HepG2 (cell line): ENCODE results near the gene TNFRSF25. TPM values are rescaled to one million over a fixed set of nuclear protein-coding genes. Genes with fewer than 3 reads are reported as not detected.

Source experiments
- CENPX ChIP-seq: sonication (generic); formaldehyde crosslinking; IDR thresholded peaks from 2 replicates; pipeline ENCODE4 v1.9.0; 2021; ENCODE audit warnings: mild to moderate bottlenecking, missing genetic modification reagents, moderate library complexity
- DR1 ChIP-seq: sonication (generic); formaldehyde crosslinking; IDR thresholded peaks from 2 replicates; pipeline ENCODE4 v1.8.0; 2021; ENCODE audit warnings: mild to moderate bottlenecking, missing genetic modification reagents, inconsistent platforms
- FOXC1 ChIP-seq: sonication (generic); formaldehyde crosslinking; IDR thresholded peaks from 2 replicates; pipeline ENCODE4 v1.8.0; 2022; ENCODE audit warnings: mild to moderate bottlenecking, missing genetic modification reagents, borderline replicate concordance
- GTF2F1 ChIP-seq: fragments of 150-350 bp; IDR thresholded peaks from 2 replicates; pipeline ENCODE4 v1.6.1; 2014; ENCODE audit warnings: low read length
- HNRNPL ChIP-seq: fragments of 200-400 bp; formaldehyde crosslinking; IDR thresholded peaks from 2 replicates; pipeline ENCODE4 v1.6.1; 2017; ENCODE audit warnings: mild to moderate bottlenecking, low read depth, low read length
- U2AF2 ChIP-seq: fragments of 200-400 bp; formaldehyde crosslinking; IDR thresholded peaks from 2 replicates; pipeline ENCODE4 v1.6.1; 2017; ENCODE audit warnings: low read depth, mild to moderate bottlenecking, low read length
- ZNF263 ChIP-seq: sonication (generic); formaldehyde crosslinking; IDR thresholded peaks from 2 replicates; pipeline ENCODE4 v1.4.0; 2020; ENCODE audit warnings: missing genetic modification reagents
- ZNF30 ChIP-seq: sonication (generic); formaldehyde crosslinking; IDR thresholded peaks from 2 replicates; pipeline ENCODE4 v1.5.0; 2020; ENCODE audit warnings: mild to moderate bottlenecking, missing genetic modification reagents
- ZNF333 ChIP-seq: sonication (generic); formaldehyde crosslinking; IDR thresholded peaks from 2 replicates; pipeline ENCODE4 v1.4.0; 2020; ENCODE audit warnings: mild to moderate bottlenecking, missing genetic modification reagents, borderline replicate concordance
- ZNF446 ChIP-seq: sonication (generic); formaldehyde crosslinking; IDR thresholded peaks from 2 replicates; pipeline ENCODE4 v1.5.0; 2020; ENCODE audit warnings: mild to moderate bottlenecking, missing genetic modification reagents
- ZNF619 ChIP-seq: sonication (generic); formaldehyde crosslinking; IDR thresholded peaks from 2 replicates; pipeline ENCODE4 v1.4.0; 2020; ENCODE audit warnings: mild to moderate bottlenecking, missing genetic modification reagents
- ZNF703 ChIP-seq: sonication (generic); formaldehyde crosslinking; IDR thresholded peaks from 2 replicates; pipeline ENCODE4 v1.5.1; 2020; ENCODE audit warnings: missing genetic modification reagents, mild to moderate bottlenecking, moderate library complexity, borderline replicate concordance
- ZSCAN22 ChIP-seq: sonication (generic); formaldehyde crosslinking; IDR thresholded peaks from 2 replicates; pipeline ENCODE4 v1.4.0; 2020; ENCODE audit warnings: mild to moderate bottlenecking, missing genetic modification reagents
- polyA plus RNA-seq, 8 experiments: library from polyadenylated mRNA; depleted of rRNA in 3 of 8; stranded (reverse) in 7 of 8; unstranded in 1 of 8; fragments of >200 nt; fragmentation: Illumina TruSeq in 4 of 8; extraction: Trizol in 4 of 8; gene quantifications; 2 replicates each; pipeline versions ENCODE4 v1.2.1 to v1.2.3, GENCODE V29; 2011 to 2016; ENCODE audit warnings: low read depth in 4 of 8, missing spikeins in 1 of 8, mixed read lengths in 1 of 8; ENCODE audit not compliant: insufficient read depth in 1 of 8
- total RNA-seq, 5 experiments: library from RNA; depleted of rRNA; stranded (reverse); fragments of >200 nt; fragmentation: Illumina TruSeq; extraction: Trizol; gene quantifications; 2 replicates each; pipeline ENCODE4 v1.2.3, GENCODE V29; 2016; ENCODE audit warnings: low read depth in 1 of 5
- TF ChIP-seq, protein P1 (sequence below): sonication (generic); formaldehyde crosslinking; IDR thresholded peaks from 2 replicates; pipeline ENCODE4 v1.4.0; 2020; ENCODE audit warnings: missing genetic modification reagents, borderline replicate concordance
- TF ChIP-seq, protein P2 (sequence below): sonication (generic); formaldehyde crosslinking; IDR thresholded peaks from 2 replicates; pipeline ENCODE4 v1.5.0; 2020; ENCODE audit warnings: mild to moderate bottlenecking, missing genetic modification reagents, moderate library complexity
- TF ChIP-seq, protein P3 (sequence below), 2 experiments: sonication (generic) in 1 of 2; formaldehyde crosslinking in 1 of 2; IDR thresholded peaks; 2 replicates each; pipeline versions ENCODE4 v1.5.1 to v1.6.1; 2011 to 2020; ENCODE audit warnings: borderline replicate concordance in 1 of 2, low read depth in 1 of 2, low read length in 1 of 2, mild to moderate bottlenecking in 1 of 2, missing genetic modification reagents in 1 of 2, moderate library complexity in 1 of 2
- TF ChIP-seq, protein P4 (sequence below): sonication (generic); formaldehyde crosslinking; IDR thresholded peaks from 2 replicates; pipeline ENCODE4 v1.5.1; 2020; ENCODE audit warnings: missing genetic modification reagents, mild to moderate bottlenecking, borderline replicate concordance
- TF ChIP-seq, protein P5 (sequence below): IDR thresholded peaks from 2 replicates; pipeline ENCODE4 v1.6.1; 2018; ENCODE audit warnings: missing genetic modification reagents, mild to moderate bottlenecking, missing compliant biosample characterization
- TF ChIP-seq, protein P6 (sequence below), 2 experiments: sonication (generic) in 1 of 2; formaldehyde crosslinking in 1 of 2; IDR thresholded peaks; 2 replicates each; pipeline versions ENCODE4 v1.4.0 to v1.6.1; 2018 to 2020; ENCODE audit warnings: missing genetic modification reagents in 2 of 2, borderline replicate concordance in 1 of 2, low read depth in 1 of 2, mild to moderate bottlenecking in 1 of 2, missing biosample characterization in 1 of 2

TNFRSF25 gene
- total and polyA plus RNA-seq, 2 of the 13 experiments (the other 11 are each of a cell fraction or from before 2014, with no cell fraction given) = 1.4 to 1.5 TPM

DNA sequence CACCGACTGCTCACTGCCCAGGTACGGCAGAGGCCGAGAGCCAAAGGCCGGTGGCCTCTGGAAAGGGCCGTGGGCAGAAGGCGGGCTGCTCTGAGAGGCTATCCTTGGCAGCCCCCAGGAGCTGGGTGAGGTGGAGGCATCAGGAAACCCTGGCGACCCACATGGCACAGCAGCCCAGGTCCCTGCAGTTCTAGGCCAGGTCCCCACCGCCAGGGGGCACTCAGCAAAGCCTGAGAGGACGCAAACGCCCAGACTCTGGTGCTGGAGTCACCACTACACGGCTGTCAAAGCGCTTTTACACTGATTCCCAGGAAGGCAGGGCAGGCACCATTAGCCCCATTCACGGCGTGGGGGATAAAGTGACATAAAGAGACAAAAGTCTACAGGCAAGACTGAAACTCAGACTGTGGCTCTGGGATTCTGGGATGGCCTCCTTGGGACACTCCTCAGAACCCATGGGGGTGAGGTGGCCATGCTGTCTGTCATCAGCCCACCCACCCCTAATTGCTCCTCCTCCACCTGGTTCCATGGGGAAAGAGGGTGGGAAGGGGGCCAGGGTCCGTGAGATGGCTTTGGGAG lies 20.5 kb upstream of the TNFRSF25 start (continued):
- no peak for TF ChIP-seq ZNF333 (CRISPR knock-in tag)
- TF ChIP-seq, protein P1, sequence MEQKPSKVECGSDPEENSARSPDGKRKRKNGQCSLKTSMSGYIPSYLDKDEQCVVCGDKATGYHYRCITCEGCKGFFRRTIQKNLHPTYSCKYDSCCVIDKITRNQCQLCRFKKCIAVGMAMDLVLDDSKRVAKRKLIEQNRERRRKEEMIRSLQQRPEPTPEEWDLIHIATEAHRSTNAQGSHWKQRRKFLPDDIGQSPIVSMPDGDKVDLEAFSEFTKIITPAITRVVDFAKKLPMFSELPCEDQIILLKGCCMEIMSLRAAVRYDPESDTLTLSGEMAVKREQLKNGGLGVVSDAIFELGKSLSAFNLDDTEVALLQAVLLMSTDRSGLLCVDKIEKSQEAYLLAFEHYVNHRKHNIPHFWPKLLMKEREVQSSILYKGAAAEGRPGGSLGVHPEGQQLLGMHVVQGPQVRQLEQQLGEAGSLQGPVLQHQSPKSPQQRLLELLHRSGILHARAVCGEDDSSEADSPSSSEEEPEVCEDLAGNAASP = peak; percentile 65; the same call in 1 of the 2 replicates
- no peak for TF ChIP-seq ZNF263 (CRISPR knock-in tag)
- TF ChIP-seq, protein P2, sequence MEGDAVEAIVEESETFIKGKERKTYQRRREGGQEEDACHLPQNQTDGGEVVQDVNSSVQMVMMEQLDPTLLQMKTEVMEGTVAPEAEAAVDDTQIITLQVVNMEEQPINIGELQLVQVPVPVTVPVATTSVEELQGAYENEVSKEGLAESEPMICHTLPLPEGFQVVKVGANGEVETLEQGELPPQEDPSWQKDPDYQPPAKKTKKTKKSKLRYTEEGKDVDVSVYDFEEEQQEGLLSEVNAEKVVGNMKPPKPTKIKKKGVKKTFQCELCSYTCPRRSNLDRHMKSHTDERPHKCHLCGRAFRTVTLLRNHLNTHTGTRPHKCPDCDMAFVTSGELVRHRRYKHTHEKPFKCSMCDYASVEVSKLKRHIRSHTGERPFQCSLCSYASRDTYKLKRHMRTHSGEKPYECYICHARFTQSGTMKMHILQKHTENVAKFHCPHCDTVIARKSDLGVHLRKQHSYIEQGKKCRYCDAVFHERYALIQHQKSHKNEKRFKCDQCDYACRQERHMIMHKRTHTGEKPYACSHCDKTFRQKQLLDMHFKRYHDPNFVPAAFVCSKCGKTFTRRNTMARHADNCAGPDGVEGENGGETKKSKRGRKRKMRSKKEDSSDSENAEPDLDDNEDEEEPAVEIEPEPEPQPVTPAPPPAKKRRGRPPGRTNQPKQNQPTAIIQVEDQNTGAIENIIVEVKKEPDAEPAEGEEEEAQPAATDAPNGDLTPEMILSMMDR = peak; percentile 97
- no peak for TF ChIP-seq U2AF2
- TF ChIP-seq ZSCAN22 (CRISPR knock-in tag) = no peak
- TF ChIP-seq, protein P3, sequence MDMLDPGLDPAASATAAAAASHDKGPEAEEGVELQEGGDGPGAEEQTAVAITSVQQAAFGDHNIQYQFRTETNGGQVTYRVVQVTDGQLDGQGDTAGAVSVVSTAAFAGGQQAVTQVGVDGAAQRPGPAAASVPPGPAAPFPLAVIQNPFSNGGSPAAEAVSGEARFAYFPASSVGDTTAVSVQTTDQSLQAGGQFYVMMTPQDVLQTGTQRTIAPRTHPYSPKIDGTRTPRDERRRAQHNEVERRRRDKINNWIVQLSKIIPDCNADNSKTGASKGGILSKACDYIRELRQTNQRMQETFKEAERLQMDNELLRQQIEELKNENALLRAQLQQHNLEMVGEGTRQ (IDR thresholded peaks at IDR 0.05; ENCODE audit: low read depth, low read length) = no peak
- TF ChIP-seq, protein P3 (CRISPR knock-in tag; IDR thresholded peaks at IDR 0.05; ENCODE audit: borderline replicate concordance) = no peak
- TF ChIP-seq, protein P4, sequence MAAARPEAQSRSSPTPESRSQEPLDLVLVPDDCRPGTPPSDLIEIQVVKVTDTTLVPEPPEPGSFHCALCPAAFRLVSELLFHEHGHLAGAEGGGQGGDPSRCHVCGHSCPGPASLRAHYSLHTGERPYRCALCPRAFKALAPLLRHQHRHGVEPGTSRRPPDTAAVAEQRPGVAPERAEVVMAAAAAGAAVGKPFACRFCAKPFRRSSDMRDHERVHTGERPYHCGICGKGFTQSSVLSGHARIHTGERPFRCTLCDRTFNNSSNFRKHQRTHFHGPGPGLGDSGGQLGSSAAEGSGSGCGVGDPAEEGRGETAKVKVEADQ (CRISPR knock-in tag) = no peak
- no peak for TF ChIP-seq ZNF30 (CRISPR knock-in tag)
- no peak for TF ChIP-seq ZNF446 (CRISPR knock-in tag)
- TF ChIP-seq DR1 = no peak
- no peak for TF ChIP-seq CENPX (CRISPR knock-in tag)
- no peak for TF ChIP-seq FOXC1 (CRISPR knock-in tag)
- TF ChIP-seq HNRNPL = peak; percentile 92
- no peak for TF ChIP-seq GTF2F1
- TF ChIP-seq ZNF619 (CRISPR knock-in tag) = 0 out of 2 replicates have a peak, but pooled peaks have one; percentile 41
- TF ChIP-seq, protein P5, sequence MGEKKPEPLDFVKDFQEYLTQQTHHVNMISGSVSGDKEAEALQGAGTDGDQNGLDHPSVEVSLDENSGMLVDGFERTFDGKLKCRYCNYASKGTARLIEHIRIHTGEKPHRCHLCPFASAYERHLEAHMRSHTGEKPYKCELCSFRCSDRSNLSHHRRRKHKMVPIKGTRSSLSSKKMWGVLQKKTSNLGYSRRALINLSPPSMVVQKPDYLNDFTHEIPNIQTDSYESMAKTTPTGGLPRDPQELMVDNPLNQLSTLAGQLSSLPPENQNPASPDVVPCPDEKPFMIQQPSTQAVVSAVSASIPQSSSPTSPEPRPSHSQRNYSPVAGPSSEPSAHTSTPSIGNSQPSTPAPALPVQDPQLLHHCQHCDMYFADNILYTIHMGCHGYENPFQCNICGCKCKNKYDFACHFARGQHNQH (CRISPR knock-in tag) = no peak; the same call in 1 of the 2 replicates
- TF ChIP-seq, protein P6, sequence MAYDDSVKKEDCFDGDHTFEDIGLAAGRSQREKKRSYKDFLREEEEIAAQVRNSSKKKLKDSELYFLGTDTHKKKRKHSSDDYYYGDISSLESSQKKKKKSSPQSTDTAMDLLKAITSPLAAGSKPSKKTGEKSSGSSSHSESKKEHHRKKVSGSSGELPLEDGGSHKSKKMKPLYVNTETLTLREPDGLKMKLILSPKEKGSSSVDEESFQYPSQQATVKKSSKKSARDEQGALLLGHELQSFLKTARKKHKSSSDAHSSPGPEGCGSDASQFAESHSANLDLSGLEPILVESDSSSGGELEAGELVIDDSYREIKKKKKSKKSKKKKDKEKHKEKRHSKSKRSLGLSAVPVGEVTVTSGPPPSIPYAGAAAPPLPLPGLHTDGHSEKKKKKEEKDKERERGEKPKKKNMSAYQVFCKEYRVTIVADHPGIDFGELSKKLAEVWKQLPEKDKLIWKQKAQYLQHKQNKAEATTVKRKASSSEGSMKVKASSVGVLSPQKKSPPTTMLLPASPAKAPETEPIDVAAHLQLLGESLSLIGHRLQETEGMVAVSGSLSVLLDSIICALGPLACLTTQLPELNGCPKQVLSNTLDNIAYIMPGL (CRISPR knock-in tag; IDR thresholded peaks at IDR 0.05; ENCODE audit: borderline replicate concordance in 1 of 2, low read depth in 1 of 2) = peak; percentile 78 to 79; a peak in 3 of 4 replicates
- no peak for TF ChIP-seq ZNF703
